ENCODE results near the gene ZNF430.
"Not testable (repeated sequence)": the region's sequence is repeated elsewhere in the genome, so short reads cannot be mapped to it uniquely, and the experiment has no call there.

ZNF430 gene

GRCh38 chr19:21020298-21021227, at the start of gene ZNF430:
Gene ZNF430, plus strand, starts transcription at chr19:21020657. Its CDS starts 144 bp downstream, at chr19:21020801.
- peak; percentile 87 for DNase-seq (ENCODE audit: low read depth)

DNA sequence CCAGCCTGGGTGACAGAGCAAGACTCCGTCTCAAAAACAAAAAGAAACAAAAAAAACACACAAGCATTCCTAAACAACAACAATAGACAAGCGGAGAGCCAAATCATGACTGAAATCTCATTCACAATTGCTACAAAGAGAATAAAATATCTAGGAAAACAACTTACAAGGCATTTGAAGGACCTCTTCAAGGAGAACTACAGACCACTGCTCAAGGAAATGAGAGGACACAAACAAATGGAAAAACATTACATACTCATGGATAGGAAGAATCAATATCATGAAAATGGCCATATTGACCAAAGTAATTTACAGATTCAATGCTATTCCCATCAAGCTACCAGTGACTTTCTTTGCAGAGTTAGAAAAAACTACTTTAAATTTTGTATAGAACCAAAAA, 27.7 kb upstream of the ZNF430 start:
- not testable (repeated sequence) for DNase-seq (ENCODE audit: low read depth)

DNA sequence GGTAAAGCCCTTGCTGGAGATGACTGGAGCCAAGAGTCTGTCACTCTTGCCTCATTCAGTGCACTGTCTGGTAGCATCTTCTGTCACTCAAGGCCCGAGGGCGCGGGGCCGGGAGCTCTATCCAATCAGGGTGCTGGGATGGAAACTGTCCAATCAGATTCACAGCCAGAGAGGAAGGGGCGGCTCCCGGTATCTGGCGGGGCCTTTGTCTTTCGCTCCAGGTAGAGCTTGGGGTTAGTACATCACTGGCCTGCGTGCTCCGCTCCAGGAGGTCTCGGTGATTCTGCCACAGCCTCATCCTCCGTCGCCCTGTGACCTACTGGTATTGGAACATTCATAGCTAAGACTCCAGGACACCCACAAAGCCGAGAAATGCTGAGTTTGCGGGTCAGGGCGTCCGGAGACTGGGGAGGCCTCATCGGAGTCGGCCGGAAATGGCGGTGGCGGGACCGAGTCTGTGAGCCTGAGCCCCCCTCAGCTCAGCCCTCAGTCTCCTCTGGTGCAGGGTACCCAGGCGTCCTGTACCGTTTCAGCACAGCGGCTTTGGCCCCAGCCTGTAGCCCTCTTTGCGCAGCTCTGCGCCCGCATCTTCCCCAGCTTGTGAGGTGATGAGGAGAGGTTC, 20.6 kb upstream of the ZNF430 start:
- peak; percentile 85 for DNase-seq (ENCODE audit: low read depth)

- DNase-seq (ENCODE audit: low read depth), result not testable (repeated sequence)
Measured at GRCh38 chr19:21021238-21021637, 781 bp downstream of the ZNF430 start.

GRCh38 chr19:21022996-21023395, 2.5 kb downstream of the ZNF430 start:
- no peak for DNase-seq (ENCODE audit: low read depth)

DNA sequence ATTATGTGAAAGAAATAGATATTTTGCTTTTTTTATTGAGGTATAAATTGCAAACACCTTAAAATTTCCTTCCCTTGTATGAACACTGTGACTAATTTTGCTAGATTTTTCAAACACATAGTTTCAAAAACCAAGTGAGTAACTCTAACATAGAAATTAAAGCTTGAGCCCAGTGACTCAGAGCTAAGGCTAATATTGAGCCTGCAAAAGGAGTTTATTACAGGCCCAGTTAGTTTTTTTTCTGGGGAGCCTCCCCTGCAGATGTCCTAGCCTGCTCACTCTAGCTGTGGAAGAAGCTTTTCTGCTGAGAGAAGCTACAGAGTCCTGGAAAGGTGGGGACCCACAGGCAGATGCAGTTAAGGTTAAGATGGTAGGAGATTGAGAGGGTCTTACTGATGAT, 3.4 kb downstream of the ZNF430 start:
- no peak for DNase-seq (ENCODE audit: low read depth)

- no peak for DNase-seq (ENCODE audit: low read depth)
Measured at GRCh38 chr19:21028969-21029268, 8.5 kb downstream of the ZNF430 start.

GRCh38 chr19:21045028-21045427, 24.6 kb downstream of the ZNF430 start:
- no peak for DNase-seq (ENCODE audit: low read depth)

GRCh38 chr19:21046489-21046888, 26.0 kb downstream of the ZNF430 start:
- DNase-seq (ENCODE audit: low read depth), result no peak

- DNase-seq (ENCODE audit: low read depth), result no peak
Measured at GRCh38 chr19:21047716-21048115, 27.3 kb downstream of the ZNF430 start.

DNA sequence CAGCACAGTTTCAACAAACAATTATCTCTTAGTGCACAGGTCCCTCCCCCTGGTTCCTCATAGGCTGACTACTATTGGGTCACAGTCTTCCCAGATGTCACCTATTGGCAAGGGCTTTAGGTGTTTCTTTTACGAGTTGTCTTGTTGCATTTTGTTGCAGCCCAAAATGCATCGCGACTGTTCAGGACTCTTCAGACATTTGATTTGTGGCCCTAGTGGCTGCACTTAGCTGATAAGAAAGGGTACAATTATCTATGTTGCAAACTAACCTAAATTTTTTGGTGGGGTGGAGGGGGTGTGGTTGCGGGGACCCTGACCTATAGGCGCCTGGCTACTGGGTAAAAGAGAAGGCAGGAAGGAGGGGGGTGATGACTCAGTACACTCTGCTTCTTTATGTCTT, 32.4 kb downstream of the ZNF430 start:
- no peak for DNase-seq (ENCODE audit: low read depth)

- no peak for DNase-seq (ENCODE audit: low read depth)
Measured at GRCh38 chr19:21065336-21065735, 44.9 kb downstream of the ZNF430 start.

GRCh38 chr19:21082011-21082975, 61.8 kb downstream of the ZNF430 start, which contains the start of gene ZNF714:
Gene ZNF714, plus strand, starts transcription at chr19:21082203. Its CDS starts 16,066 bp downstream, at chr19:21098269.
- peak; percentile 75 for DNase-seq (ENCODE audit: low read depth)

GRCh38 chr19:21084343-21084742, 63.9 kb downstream of the ZNF430 start:
- DNase-seq (ENCODE audit: low read depth), result no peak

DNA sequence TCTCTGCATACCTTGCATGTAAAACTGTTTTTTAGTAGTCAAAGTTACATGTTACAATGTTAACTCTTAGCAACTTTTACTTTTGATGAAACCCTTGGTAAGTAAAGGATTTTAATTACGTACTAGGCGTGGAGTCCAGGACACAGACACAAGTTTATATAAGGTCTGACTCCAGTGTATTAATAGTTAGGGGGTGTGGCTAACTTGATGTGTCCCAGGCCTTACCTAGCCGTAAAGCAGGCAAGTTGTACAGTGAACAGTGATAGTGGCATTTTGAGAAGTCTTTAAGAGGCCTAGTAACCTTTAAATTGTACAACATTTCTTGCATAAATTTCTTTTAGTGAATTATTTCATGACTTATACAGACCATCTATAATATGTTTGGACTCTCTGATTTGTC, 67.4 kb downstream of the ZNF430 start:
- no peak for DNase-seq (ENCODE audit: low read depth)

DNA sequence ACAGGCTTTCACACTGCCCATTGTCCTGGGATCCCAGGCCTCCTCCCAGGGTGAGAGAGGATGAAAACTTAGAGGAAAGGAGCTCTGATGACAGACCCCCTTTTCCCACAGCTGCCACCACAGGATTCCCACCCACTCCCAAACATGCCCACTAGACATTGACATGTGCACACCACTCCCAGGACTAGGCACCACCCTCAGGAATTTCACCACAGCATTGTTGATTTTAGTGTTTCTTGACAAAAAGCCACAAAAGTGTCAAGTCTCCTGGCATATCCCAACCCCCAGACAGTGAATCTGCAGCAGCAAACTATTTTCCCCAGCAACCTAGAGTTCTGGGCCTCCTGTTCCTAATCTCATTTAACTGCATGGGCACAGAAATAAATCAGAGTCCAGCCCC, 71.7 kb downstream of the ZNF430 start:
- no peak for DNase-seq (ENCODE audit: low read depth)

GRCh38 chr19:21094347-21095025, 74.0 kb downstream of the ZNF430 start:
- DNase-seq (ENCODE audit: low read depth), result no peak

- no peak for DNase-seq (ENCODE audit: low read depth)
Measured at GRCh38 chr19:21098291-21098690, 77.8 kb downstream of the ZNF430 start.

- no peak for DNase-seq (ENCODE audit: low read depth)
Measured at GRCh38 chr19:21101521-21102242, 81.2 kb downstream of the ZNF430 start.

- no peak for DNase-seq (ENCODE audit: low read depth)
Measured at GRCh38 chr19:21109116-21109515, 88.7 kb downstream of the ZNF430 start.
